ENCODE data around the gene GNA14.

Gene GNA14

GRCh38 chr9:77556396-77556795, 91.7 kb downstream of the GNA14 start:
- Histone ChIP-seq H3K27me3 (ENCODE audit: low read depth, low read length) (no peaks in the 10 kb centered on the region), H3K4me3 (ENCODE audit: low read depth in 1 of 2, low read length in 2 of 2) (no peak overlapping the region), H3K27ac (ENCODE audit: low read length) (no peak overlapping the region), H3K4me1 (ENCODE audit: control insufficient read depth in 1 of 2, insufficient read depth in 2 of 2, low read length in 2 of 2) (no peaks in the 10 kb centered on the region), H3K9me3 (ENCODE audit: control insufficient read depth in 1 of 2, low read length in 2 of 2) (no peaks in the 10 kb centered on the region), H3K36me3 (ENCODE audit: control insufficient read depth in 1 of 2, insufficient read depth in 2 of 2, low read length in 2 of 2) (no peaks in the 10 kb centered on the region)

- Histone ChIP-seq H3K4me3 (ENCODE audit: low read depth in 1 of 2, low read length in 2 of 2) (no peak overlapping the region), H3K9me3 (ENCODE audit: control insufficient read depth in 1 of 2, low read length in 2 of 2) (no peaks in the 10 kb centered on the region), H3K27me3 (ENCODE audit: low read depth, low read length) (no peaks in the 10 kb centered on the region), H3K4me1 (ENCODE audit: control insufficient read depth in 1 of 2, insufficient read depth in 2 of 2, low read length in 2 of 2) (no peaks in the 10 kb centered on the region), H3K27ac (ENCODE audit: low read length) (no peak overlapping the region), H3K36me3 (ENCODE audit: control insufficient read depth in 1 of 2, insufficient read depth in 2 of 2, low read length in 2 of 2) (no peaks in the 10 kb centered on the region)
Measured at GRCh38 chr9:77554586-77555105, 93.5 kb downstream of the GNA14 start.

- H3K9me3 ChIP-seq (ENCODE audit: control insufficient read depth in 1 of 2, low read length in 2 of 2), result peaks cover 0 to 3% of the 10 kb centered on the region in 2 donors
- no peak overlapping the region for H3K27ac ChIP-seq (ENCODE audit: low read length)
- H3K4me1 ChIP-seq (ENCODE audit: control insufficient read depth in 1 of 2, insufficient read depth in 2 of 2, low read length in 2 of 2), result no peaks in the 10 kb centered on the region
- H3K4me3 ChIP-seq (ENCODE audit: low read depth in 1 of 2, low read length in 2 of 2), result no peak overlapping the region
- no peaks in the 10 kb centered on the region for H3K36me3 ChIP-seq (ENCODE audit: control insufficient read depth in 1 of 2, insufficient read depth in 2 of 2, low read length in 2 of 2)
- H3K27me3 ChIP-seq (ENCODE audit: low read depth, low read length), result no peaks in the 10 kb centered on the region
Measured at GRCh38 chr9:77547106-77547730, 100.9 kb downstream of the GNA14 start.

- no peaks in the 10 kb centered on the region for H3K4me1 ChIP-seq (ENCODE audit: control insufficient read depth in 1 of 2, insufficient read depth in 2 of 2, low read length in 2 of 2)
- no peaks in the 10 kb centered on the region for H3K36me3 ChIP-seq (ENCODE audit: control insufficient read depth in 1 of 2, insufficient read depth in 2 of 2, low read length in 2 of 2)
- no peak overlapping the region for H3K4me3 ChIP-seq (ENCODE audit: low read depth in 1 of 2, low read length in 2 of 2)
- no peaks in the 10 kb centered on the region for H3K27me3 ChIP-seq (ENCODE audit: low read depth, low read length)
- H3K9me3 ChIP-seq (ENCODE audit: control insufficient read depth in 1 of 2, low read length in 2 of 2), result peaks cover 4 to 7% of the 10 kb centered on the region in 2 donors
- H3K27ac ChIP-seq (ENCODE audit: low read length), result no peak overlapping the region
Measured at GRCh38 chr9:77546376-77546950, 101.7 kb downstream of the GNA14 start.

GRCh38 chr9:77544546-77544945, 103.6 kb downstream of the GNA14 start:
- Histone ChIP-seq H3K4me1 (ENCODE audit: control insufficient read depth in 1 of 2, insufficient read depth in 2 of 2, low read length in 2 of 2) (no peaks in the 10 kb centered on the region), H3K27ac (ENCODE audit: low read length) (no peak overlapping the region), H3K4me3 (ENCODE audit: low read depth in 1 of 2, low read length in 2 of 2) (no peak overlapping the region), H3K36me3 (ENCODE audit: control insufficient read depth in 1 of 2, insufficient read depth in 2 of 2, low read length in 2 of 2) (no peaks in the 10 kb centered on the region), H3K9me3 (ENCODE audit: control insufficient read depth in 1 of 2, low read length in 2 of 2) (peaks cover 9 to 11% of the 10 kb centered on the region in 2 donors), H3K27me3 (ENCODE audit: low read depth, low read length) (no peaks in the 10 kb centered on the region)

- H3K27me3 ChIP-seq (ENCODE audit: low read depth, low read length), result no peaks in the 10 kb centered on the region
- H3K36me3 ChIP-seq (ENCODE audit: control insufficient read depth in 1 of 2, insufficient read depth in 2 of 2, low read length in 2 of 2), result no peaks in the 10 kb centered on the region
- peaks cover 9 to 11% of the 10 kb centered on the region in 2 donors for H3K9me3 ChIP-seq (ENCODE audit: control insufficient read depth in 1 of 2, low read length in 2 of 2)
- no peaks in the 10 kb centered on the region for H3K4me1 ChIP-seq (ENCODE audit: control insufficient read depth in 1 of 2, insufficient read depth in 2 of 2, low read length in 2 of 2)
- H3K4me3 ChIP-seq (ENCODE audit: low read depth in 1 of 2, low read length in 2 of 2), result no peak overlapping the region
- no peak overlapping the region for H3K27ac ChIP-seq (ENCODE audit: low read length)
Measured at GRCh38 chr9:77543131-77543822, 104.8 kb downstream of the GNA14 start.

GRCh38 chr9:77541600-77541999, 106.5 kb downstream of the GNA14 start:
- Histone ChIP-seq H3K4me3 (ENCODE audit: low read depth in 1 of 2, low read length in 2 of 2) (no peak overlapping the region), H3K27me3 (ENCODE audit: low read depth, low read length) (no peaks in the 10 kb centered on the region), H3K36me3 (ENCODE audit: control insufficient read depth in 1 of 2, insufficient read depth in 2 of 2, low read length in 2 of 2) (no peaks in the 10 kb centered on the region), H3K27ac (ENCODE audit: low read length) (no peak overlapping the region), H3K4me1 (ENCODE audit: control insufficient read depth in 1 of 2, insufficient read depth in 2 of 2, low read length in 2 of 2) (no peaks in the 10 kb centered on the region), H3K9me3 (ENCODE audit: control insufficient read depth in 1 of 2, low read length in 2 of 2) (peaks cover 9 to 11% of the 10 kb centered on the region in 2 donors)

GRCh38 chr9:77541055-77541454, 107.1 kb downstream of the GNA14 start:
- H3K36me3 ChIP-seq (ENCODE audit: control insufficient read depth in 1 of 2, insufficient read depth in 2 of 2, low read length in 2 of 2), result no peaks in the 10 kb centered on the region
- no peak overlapping the region for H3K27ac ChIP-seq (ENCODE audit: low read length)
- H3K4me3 ChIP-seq (ENCODE audit: low read depth in 1 of 2, low read length in 2 of 2), result no peak overlapping the region
- H3K9me3 ChIP-seq (ENCODE audit: control insufficient read depth in 1 of 2, low read length in 2 of 2), result peaks cover 9 to 11% of the 10 kb centered on the region in 2 donors
- no peaks in the 10 kb centered on the region for H3K27me3 ChIP-seq (ENCODE audit: low read depth, low read length)
- no peaks in the 10 kb centered on the region for H3K4me1 ChIP-seq (ENCODE audit: control insufficient read depth in 1 of 2, insufficient read depth in 2 of 2, low read length in 2 of 2)

GRCh38 chr9:77534376-77535057, 113.6 kb downstream of the GNA14 start:
- H3K9me3 ChIP-seq (ENCODE audit: control insufficient read depth in 1 of 2, low read length in 2 of 2), result no peaks in the 10 kb centered on the region
- H3K36me3 ChIP-seq (ENCODE audit: control insufficient read depth in 1 of 2, insufficient read depth in 2 of 2, low read length in 2 of 2), result no peaks in the 10 kb centered on the region
- no peak overlapping the region for H3K27ac ChIP-seq (ENCODE audit: low read length)
- no peaks in the 10 kb centered on the region for H3K27me3 ChIP-seq (ENCODE audit: low read depth, low read length)
- H3K4me1 ChIP-seq (ENCODE audit: control insufficient read depth in 1 of 2, insufficient read depth in 2 of 2, low read length in 2 of 2), result no peaks in the 10 kb centered on the region
- H3K4me3 ChIP-seq (ENCODE audit: low read depth in 1 of 2, low read length in 2 of 2), result no peak overlapping the region

- H3K4me1 ChIP-seq (ENCODE audit: control insufficient read depth in 1 of 2, insufficient read depth in 2 of 2, low read length in 2 of 2), result no peaks in the 10 kb centered on the region
- no peak overlapping the region for H3K27ac ChIP-seq (ENCODE audit: low read length)
- no peaks in the 10 kb centered on the region for H3K27me3 ChIP-seq (ENCODE audit: low read depth, low read length)
- no peaks in the 10 kb centered on the region for H3K36me3 ChIP-seq (ENCODE audit: control insufficient read depth in 1 of 2, insufficient read depth in 2 of 2, low read length in 2 of 2)
- H3K9me3 ChIP-seq (ENCODE audit: control insufficient read depth in 1 of 2, low read length in 2 of 2), result no peaks in the 10 kb centered on the region
- no peak overlapping the region for H3K4me3 ChIP-seq (ENCODE audit: low read depth in 1 of 2, low read length in 2 of 2)
Measured at GRCh38 chr9:77533671-77534070, 114.5 kb downstream of the GNA14 start.

- Histone ChIP-seq H3K4me1 (ENCODE audit: control insufficient read depth in 1 of 2, insufficient read depth in 2 of 2, low read length in 2 of 2) (no peaks in the 10 kb centered on the region), H3K4me3 (ENCODE audit: low read depth in 1 of 2, low read length in 2 of 2) (no peak overlapping the region), H3K9me3 (ENCODE audit: control insufficient read depth in 1 of 2, low read length in 2 of 2) (no peaks in the 10 kb centered on the region), H3K27me3 (ENCODE audit: low read depth, low read length) (no peaks in the 10 kb centered on the region), H3K27ac (ENCODE audit: low read length) (no peak overlapping the region), H3K36me3 (ENCODE audit: control insufficient read depth in 1 of 2, insufficient read depth in 2 of 2, low read length in 2 of 2) (no peaks in the 10 kb centered on the region)
Measured at GRCh38 chr9:77532607-77533006, 115.5 kb downstream of the GNA14 start.

Data from muscle layer of duodenum (tissue), 2 donors.